GM21390 (cell line): ENCODE data around the gene AFF4.
A peak's percentile ranks its signal among the peaks of the same experiment; 100 is the strongest.
"Not testable (repeated sequence)": the region's sequence is repeated elsewhere in the genome, so short reads cannot be mapped to it uniquely, and the experiment has no call there.

Experiments
- ATAC-seq: cut with Tn5 transposase; IDR thresholded peaks from one replicate; pipeline ENCODE4 v1.9.1; 2021; ENCODE audit not compliant: unreplicated experiment

AFF4 gene, protein sequence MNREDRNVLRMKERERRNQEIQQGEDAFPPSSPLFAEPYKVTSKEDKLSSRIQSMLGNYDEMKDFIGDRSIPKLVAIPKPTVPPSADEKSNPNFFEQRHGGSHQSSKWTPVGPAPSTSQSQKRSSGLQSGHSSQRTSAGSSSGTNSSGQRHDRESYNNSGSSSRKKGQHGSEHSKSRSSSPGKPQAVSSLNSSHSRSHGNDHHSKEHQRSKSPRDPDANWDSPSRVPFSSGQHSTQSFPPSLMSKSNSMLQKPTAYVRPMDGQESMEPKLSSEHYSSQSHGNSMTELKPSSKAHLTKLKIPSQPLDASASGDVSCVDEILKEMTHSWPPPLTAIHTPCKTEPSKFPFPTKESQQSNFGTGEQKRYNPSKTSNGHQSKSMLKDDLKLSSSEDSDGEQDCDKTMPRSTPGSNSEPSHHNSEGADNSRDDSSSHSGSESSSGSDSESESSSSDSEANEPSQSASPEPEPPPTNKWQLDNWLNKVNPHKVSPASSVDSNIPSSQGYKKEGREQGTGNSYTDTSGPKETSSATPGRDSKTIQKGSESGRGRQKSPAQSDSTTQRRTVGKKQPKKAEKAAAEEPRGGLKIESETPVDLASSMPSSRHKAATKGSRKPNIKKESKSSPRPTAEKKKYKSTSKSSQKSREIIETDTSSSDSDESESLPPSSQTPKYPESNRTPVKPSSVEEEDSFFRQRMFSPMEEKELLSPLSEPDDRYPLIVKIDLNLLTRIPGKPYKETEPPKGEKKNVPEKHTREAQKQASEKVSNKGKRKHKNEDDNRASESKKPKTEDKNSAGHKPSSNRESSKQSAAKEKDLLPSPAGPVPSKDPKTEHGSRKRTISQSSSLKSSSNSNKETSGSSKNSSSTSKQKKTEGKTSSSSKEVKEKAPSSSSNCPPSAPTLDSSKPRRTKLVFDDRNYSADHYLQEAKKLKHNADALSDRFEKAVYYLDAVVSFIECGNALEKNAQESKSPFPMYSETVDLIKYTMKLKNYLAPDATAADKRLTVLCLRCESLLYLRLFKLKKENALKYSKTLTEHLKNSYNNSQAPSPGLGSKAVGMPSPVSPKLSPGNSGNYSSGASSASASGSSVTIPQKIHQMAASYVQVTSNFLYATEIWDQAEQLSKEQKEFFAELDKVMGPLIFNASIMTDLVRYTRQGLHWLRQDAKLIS

DNA sequence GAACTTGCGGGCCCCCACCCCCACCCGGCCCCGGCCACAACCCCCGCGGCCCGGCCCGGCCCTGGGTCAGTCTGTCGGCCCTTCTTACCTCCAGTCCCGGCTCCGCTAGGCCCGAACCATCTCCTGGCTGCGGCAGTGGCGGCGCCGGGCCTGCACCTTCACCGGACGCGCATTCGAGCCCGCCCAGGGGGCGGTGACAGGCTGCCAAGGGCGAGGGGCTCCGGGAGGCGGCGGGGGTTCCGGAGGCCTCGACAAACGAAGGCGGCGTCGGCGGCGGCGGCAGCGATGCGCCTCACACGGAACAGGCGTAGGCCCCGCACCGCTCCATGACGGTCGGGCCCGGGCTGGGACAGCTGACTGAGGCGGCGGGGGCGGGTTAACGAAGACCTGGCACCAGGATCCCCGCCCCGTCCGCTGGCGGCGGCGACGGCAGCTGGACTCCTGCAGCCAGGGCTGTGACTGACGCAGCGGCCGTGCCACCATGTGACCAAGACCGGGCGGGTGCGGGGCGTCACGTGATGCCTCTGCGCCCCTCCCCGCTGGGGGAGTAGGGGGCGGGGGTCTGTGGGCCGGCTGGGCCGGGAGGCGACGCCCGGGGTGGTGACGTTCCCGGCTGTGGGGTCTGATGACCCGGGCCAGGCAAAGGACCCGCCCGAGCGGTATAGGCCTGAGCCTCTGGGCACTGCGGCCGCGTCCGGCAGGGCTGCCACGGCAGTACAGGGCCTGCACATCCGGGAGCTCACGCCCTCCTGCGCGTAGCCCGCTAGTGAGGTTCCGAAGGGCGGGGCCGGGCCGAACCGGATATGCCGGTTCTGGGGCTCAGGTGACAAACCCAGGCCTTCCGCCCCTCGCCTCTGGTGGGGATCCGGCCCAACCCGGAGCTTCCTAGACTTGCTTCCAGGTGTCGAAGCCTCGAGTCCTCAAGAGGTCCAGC, at the start of gene AFF4:
AFF4 (minus strand) TSS at position 464 of the 934 bp plus-strand sequence. CDS start 26,445 bp downstream, outside the sequence.
- peak; percentile 93 for ATAC-seq

DNA sequence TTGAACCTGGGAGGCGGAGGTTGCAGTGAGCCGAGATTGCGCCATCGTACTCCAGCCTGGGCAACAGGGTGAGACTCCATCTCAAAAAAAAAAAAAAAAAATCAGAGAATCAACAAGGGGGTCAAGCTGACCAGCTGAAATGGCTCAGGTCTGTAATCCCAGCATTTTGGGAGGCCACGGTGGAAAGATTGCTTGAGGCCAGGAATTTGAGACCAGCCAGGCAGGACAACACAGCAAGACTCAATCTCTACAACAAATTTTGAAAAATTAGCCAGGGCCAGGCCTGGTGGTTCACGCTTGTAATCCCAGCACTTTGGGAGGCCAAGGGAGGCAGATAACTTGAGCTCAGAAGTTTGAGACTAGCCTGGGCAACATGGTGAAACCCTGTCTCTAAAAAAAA, 45.0 kb upstream of the AFF4 start:
- not testable (repeated sequence) for ATAC-seq

DNA sequence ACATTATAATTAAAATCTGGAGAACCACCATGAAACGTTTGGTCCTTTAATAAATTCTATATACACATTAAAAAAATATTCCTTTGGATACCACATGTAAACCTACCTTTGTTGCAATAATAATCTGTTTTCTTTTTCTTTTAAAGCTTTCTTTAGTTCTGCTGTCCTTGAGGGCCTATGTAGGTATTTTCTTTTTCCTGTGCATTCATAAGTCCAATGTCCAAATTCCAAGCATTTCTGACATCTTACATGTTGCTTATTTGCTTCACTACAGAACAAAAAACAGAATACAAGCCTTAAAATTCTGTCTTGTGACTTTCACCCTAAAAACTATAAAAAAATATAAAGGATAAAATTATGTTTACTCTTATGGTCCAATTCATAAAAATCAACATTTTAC, 43.2 kb upstream of the AFF4 start:
- no peak for ATAC-seq

DNA sequence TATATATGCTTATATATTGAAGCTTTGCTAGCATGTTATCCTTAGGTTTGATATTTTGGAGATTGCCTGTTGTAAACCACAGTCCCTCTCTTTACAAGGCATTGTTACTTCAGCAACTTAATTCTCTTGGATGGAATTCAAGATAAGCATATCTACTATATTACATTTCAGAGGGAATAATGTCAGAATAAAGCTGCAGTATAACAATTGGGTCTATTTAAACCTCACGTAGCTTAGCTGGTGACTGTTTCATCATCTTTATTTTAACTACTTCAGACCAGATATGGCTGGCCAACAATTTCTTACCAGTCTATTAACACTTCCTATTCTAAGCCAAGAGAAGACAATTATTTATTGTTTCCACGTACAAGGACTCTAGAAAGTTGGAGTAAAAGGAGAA, 35.8 kb upstream of the AFF4 start:
- no peak for ATAC-seq

DNA sequence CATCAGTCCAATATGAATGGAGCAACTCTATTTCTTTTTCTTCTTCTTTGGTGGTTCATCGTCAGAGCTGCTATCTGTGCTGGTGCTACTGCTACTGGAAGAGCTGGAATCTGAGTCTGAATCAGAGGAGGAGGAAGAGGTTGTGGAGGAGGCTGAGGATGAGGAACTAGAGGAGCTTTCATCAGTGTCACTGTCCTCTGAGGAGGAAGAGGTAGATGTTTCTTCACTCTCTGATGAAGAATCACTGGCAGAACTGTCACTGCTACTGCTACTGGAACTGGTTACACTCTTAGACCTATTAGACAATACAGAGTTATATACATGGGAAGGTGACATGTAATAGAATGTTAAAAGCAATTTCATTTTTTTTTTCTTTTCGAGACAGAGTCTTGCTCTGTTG, 35.1 kb upstream of the AFF4 start:
- ATAC-seq = no peak

DNA sequence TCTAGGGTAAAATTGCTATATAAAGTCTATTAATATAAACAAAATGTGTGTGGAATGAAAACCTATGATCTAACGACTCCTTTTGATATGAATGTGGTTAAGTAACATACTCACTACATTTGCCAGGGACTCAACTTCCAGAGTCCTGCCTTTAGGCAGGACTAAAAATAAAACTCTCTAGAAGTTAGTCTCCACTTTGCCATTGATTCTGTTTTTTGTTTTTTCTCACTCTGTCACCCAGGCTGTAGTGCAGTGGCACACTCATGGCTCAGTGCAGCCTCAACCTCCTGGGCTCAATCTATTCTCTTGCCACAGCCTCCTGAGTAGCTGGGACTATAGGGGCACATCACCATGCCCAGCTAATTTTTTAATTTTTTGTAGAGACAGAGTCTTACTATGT, 32.9 kb upstream of the AFF4 start:
- no peak for ATAC-seq

DNA sequence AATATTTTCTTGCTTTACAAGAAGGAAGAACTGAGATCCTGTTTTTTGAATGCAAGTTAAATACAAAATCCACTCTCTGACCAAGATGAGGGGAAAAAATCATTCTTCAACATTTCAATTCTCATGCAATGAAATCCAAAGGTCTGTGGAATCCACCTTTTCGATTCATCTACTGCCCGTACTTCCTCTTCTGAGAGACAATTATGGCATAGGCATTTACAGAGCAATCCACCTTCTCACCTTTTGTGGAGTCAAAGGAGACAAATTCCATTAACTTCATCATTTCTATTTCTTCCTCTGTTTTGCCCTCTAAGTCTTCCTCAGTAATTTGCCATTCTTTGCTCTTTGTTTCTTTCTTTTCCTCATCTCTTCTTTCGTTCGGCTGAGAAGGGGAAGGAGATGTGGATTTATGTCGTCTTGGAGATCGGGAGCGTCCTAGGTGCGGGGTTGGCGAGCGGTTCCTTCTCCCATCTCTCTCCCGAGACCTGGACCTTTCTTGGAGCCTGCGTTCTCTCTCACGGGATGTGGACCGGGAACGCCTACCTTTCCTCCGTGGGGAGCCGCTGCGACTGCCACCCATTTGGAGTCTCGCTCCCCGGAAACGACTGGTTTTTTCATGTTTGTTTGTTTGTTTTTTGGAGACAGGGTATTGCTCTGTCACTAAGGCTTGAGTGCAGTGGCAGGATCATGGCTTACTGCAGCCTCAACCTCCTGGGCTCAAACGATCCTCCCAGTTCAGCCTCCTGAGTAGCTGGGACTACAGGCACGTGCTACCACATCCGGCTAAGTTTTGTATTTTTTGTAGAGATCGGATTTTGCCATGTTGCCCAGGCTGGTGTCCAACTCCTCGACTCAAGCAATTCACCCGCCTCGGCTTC, 24.3 kb upstream of the AFF4 start:
- no peak for ATAC-seq

DNA sequence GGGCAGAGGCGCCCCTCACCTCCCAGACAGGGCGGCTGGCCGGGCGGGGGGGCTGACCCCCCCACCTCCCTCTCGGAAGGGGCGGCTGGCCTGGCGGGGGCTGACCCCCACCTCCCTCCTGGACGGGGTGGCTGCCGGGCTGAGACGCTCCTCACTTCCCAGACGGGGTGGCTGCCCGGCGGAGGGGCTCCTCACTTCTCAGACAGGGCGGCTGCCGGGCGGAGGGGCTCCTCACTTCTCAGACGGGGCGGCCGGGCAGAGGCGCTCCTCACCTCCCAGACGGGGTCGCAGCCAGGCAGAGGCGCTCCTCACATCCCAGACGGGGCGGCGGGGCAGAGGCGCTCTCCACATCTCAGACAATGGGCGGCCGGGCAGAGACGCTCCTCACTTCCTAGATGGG, 19.5 kb upstream of the AFF4 start:
- ATAC-seq = not testable (repeated sequence)

DNA sequence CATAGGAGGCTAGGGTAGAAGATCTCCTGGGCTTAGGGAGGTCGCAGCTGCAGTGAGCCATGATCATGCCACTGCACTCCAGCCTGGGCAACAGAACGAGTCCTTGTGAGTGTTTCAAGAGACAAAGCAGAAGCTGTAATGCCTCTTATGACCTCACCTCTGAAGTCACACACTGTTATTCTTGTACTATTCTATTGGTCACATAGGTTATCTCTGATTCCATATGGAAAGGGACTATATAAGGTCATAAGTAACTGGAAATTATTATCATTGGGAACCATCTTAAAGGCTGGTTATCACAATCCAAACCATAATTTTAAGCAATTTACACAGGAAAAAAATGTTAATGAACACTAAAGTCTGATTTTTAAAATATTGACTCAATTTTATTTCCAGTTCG, 17.9 kb upstream of the AFF4 start:
- ATAC-seq = no peak

DNA sequence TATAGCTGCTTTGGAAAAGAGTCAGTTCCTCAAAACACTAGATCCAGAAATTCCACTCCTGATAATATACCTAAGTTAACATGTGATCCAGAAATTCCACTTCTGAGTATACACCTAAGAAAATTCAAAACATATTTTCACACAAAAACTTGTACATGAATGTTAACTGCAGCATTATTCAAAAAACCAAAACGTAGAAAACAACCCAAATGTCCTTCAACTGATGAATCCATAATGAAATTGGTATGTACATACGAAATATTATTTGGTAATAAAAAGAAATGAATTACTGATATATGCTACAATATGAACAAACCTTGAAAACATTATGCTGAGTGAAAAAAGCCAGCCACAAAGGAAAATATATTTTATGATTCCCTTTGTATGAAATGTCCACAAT, 16.5 kb upstream of the AFF4 start:
- no peak for ATAC-seq

DNA sequence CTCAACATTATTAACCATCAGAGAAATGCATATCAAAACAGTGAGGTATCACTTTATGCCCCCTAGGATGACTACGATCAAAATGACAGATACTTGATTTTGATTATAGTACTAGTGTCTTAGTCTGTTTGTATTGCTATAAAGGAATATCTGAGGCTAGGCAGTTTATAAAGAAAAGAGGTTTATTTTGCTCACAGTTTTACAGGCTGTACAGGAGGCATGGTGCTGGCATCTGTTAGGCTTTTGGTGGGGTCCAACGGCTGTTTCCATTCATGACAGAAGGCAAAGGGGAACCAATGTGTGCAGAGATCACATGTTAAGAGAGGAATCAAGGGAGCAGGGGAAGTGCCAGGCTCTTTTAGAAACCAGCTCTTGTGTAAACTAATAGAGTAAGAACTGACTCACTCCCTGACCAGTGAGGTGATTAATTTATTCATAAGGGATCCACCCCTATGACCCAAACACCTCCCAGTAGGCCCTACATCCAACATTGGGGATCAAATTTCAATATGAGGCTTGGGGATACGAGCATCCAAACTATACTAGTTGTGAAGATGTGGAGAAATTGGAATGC, 16.0 kb upstream of the AFF4 start:
- no peak for ATAC-seq

DNA sequence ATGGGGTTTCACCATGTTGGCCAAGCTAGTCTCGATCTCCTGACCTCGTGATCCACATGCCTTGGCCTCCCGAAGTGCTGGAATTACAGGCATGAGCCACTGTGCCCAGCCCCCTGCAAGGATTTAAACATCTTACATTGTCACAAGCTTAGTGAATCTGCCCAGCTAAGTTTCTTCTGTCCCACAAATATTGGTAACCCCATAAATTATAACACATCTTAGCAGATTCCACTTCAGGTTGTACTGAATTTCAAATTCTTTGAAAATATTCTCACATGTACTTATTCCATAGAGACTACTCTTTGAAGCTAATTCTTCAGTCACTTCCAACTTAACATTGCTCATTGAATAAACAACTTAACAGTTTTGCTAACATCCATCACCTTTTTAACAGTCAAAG, 13.4 kb upstream of the AFF4 start:
- no peak for ATAC-seq

DNA sequence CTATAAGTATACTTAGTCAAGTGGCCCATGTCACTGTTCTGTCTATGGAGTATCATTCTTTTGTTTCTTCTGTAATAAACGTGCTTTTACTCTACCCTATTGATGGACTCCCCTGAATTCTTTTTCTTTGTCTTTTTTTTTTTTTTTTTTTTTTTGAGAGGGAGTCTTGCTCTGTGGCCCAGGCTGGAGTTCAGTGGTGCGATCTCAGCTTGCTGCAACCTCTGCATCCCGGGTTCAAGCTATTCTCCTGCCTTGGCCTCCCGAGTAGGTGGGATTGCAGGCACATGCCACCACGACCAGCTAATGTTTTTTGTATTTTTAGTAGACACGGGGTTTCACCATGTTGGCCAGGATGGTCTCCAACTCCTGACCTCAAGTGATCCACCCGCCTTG, 9.0 kb upstream of the AFF4 start:
- ATAC-seq = not testable (repeated sequence)

DNA sequence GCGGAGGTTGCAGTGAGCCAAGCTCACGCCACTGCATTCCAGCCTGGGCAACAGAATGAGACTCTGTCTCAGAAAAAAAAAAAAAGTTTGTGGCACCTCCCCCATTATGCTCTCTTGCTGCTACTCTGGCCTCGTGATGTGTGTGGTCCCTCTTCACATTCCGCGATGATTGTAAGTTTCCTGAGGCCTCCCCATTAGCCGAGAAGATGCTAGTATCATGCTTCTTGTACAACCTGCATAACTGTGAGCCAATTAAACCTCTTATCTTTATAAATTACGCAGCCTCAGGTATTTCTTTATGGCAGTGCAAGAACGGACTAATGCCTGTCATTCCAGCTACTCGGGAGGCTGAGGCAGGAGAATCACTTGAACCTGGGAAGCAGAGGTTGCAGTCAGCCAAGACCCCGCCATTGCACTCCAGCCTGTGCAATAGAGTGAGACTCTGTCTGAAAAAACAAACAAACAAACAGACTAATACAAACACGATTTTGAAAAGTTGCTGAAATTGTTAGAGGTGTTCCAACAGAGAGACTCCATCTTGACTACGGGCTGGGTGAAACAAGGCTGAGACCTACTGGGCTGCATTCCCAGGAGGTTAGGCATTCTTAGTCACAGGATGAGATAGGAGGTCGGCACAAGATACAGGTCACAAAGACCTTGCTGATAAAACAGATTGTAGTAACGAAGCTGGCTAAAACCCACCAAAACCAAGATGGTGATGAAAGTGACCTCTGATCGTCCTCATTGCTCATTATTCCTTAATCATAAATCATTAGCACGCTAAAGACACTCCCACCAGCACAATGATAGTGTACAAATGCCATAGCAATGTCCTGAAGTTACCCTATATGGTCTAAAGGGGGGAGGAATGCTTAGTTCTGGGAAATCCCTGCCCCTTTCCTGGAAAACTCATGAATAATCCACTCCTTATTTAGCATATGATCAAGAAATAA, 8.3 kb upstream of the AFF4 start:
- no peak for ATAC-seq

DNA sequence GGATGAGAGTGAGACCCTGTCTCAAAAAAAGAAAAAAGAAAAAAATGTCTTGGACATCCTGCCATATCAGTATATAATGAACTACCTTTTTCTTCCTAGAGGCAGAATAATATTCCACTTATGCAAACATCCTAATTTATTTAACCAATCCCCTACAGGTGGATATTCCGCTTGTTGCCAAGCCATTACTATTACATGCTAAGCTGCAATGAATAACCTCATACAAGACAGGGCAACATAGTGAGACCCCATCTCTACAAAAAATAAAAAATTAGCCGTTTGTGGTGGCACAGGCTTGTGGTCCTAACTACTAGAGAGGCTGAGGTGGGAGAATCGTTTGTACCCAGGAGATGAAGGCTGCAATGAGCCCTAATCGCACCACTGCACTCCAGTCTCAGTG, 1.7 kb upstream of the AFF4 start:
- no peak for ATAC-seq

DNA sequence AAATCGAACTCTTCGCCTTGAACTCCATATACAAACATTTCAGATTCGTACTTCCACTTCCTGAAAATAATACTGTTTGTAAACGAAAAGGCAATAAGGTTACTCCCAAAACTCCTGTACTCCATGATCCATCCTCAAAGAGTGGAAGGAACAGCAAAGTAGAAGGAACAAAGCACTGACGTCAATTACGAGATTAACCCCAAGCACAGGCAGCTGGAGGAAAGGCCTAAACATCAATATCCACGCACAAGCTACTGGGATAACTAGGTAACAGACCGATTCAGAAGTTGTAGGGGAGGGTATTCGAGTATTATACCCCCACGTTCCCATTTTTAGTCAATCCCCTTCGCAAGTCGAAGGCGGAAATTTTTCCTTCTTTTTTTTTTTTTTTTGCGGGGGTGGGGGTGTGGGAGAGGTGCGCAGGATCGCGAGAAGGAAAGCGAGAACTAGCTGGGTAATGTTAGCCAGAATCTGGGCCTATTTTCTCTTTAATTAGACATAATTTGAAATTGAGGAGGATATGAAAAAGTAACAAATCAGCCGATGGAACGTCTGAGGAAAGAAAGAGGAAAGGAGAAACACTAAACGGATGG, 909 bp downstream of the AFF4 start:
- ATAC-seq = no peak

DNA sequence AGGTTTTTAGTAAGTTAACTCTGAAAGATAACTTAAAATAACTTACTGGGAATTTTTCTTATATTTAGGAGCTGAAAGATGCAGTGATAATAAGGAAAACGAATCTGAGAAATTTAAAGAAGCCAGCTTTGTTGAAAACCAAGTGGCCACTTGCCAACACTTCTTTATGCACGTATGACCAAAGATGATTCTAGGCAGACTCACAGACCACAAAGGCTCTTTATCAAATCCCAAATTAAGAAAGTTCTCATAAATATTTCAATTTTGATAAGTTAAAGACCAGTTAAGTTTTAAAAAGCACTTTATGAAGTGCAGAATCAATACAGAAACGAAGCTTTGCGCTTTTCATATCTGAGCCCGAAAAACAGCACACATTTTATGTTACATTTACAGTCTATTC, 1.5 kb downstream of the AFF4 start:
- no peak for ATAC-seq
